NCI-H1930 (cell line): ENCODE results near the gene SUSD1.
A peak's percentile ranks its signal among the peaks of the same experiment; 100 is the strongest.
"Not testable (repeated sequence)": the region's sequence is repeated elsewhere in the genome, so short reads cannot be mapped to it uniquely, and the experiment has no call there.

Experiments
- DNase-seq, 2 experiments: peaks; one replicate each; lab custom pipeline; 2025; lab: John Stamatoyannopoulos, UW

The SUSD1 gene

GRCh38 chr9:112129246-112129645 lies 45.9 kb downstream of the SUSD1 start:
- no peak for DNase-seq

- DNase-seq, result not testable (repeated sequence)
Measured at GRCh38 chr9:112128399-112128798, 46.7 kb downstream of the SUSD1 start.

- DNase-seq, result no peak
Measured at GRCh38 chr9:112127281-112127680, 47.8 kb downstream of the SUSD1 start.

- no peak for DNase-seq
Measured at GRCh38 chr9:112125951-112126388, 49.1 kb downstream of the SUSD1 start.

- no peak for DNase-seq
Measured at GRCh38 chr9:112124156-112124555, 50.9 kb downstream of the SUSD1 start.

GRCh38 chr9:112121633-112122032 lies 53.5 kb downstream of the SUSD1 start:
- no peak for DNase-seq

- peak in 1 of 2 experiments; percentile 21 for DNase-seq
Measured at GRCh38 chr9:112120439-112120925, 54.6 kb downstream of the SUSD1 start.

- no peak for DNase-seq
Measured at GRCh38 chr9:112120030-112120341, 55.1 kb downstream of the SUSD1 start.

- no peak for DNase-seq
Measured at GRCh38 chr9:112119225-112120029, 55.7 kb downstream of the SUSD1 start.

GRCh38 chr9:112118009-112118408 lies 57.1 kb downstream of the SUSD1 start:
- no peak for DNase-seq

GRCh38 chr9:112115970-112116753 lies 58.9 kb downstream of the SUSD1 start:
- no peak for DNase-seq

- no peak for DNase-seq
Measured at GRCh38 chr9:112115109-112115508, 60.0 kb downstream of the SUSD1 start.

- peak in 1 of 2 experiments; percentile 11 for DNase-seq
Measured at GRCh38 chr9:112112941-112113681, 62.0 kb downstream of the SUSD1 start.

GRCh38 chr9:112112519-112112918 lies 62.6 kb downstream of the SUSD1 start:
- DNase-seq, result no peak

GRCh38 chr9:112111461-112111860 lies 63.6 kb downstream of the SUSD1 start:
- DNase-seq, result no peak

- no peak for DNase-seq
Measured at GRCh38 chr9:112110777-112111113, 64.4 kb downstream of the SUSD1 start.

- DNase-seq, result no peak
Measured at GRCh38 chr9:112110094-112110776, 64.9 kb downstream of the SUSD1 start.

GRCh38 chr9:112104901-112105300 lies 70.2 kb downstream of the SUSD1 start:
- DNase-seq, result no peak

- DNase-seq, result no peak
Measured at GRCh38 chr9:112104401-112104800, 70.7 kb downstream of the SUSD1 start.

- DNase-seq, result no peak
Measured at GRCh38 chr9:112103405-112103804, 71.7 kb downstream of the SUSD1 start.

- peak; percentile 16 to 21 for DNase-seq
Measured at GRCh38 chr9:112097712-112098688, 77.1 kb downstream of the SUSD1 start.
